ENCODE measurements around the gene PRKCB.

GRCh38 chr16:24125214-24125613 lies 289.4 kb downstream of the PRKCB start:
- no peak for TF ChIP-seq TAF1 (IDR thresholded peaks at IDR 0.05; ENCODE audit: borderline replicate concordance, low read depth, low read length)
- no peak for TF ChIP-seq POLR2A (IDR thresholded peaks at IDR 0.05; ENCODE audit: low read depth, low read length)
